GM12878 (cell line): ENCODE data around the gene JUND.

Source experiments
- BACH1 ChIP-seq: fragments of 450-650 bp; IDR thresholded peaks from 2 replicates; pipeline ENCODE4 v1.6.1; 2017; ENCODE audit warnings: mild to moderate bottlenecking, borderline replicate concordance
- EP300 ChIP-seq, 2 experiments: fragments of 150-350 bp in 1 of 2; IDR thresholded peaks; 2 replicates each; pipeline ENCODE4 v1.6.1; 2011 to 2012; ENCODE audit warnings: low read depth in 2 of 2, low read length in 2 of 2, borderline replicate concordance in 1 of 2, improper control_type of control experiment in 1 of 2, inconsistent platforms in 1 of 2; ENCODE audit not compliant: control insufficient read depth in 1 of 2
- EZH2 ChIP-seq: IDR thresholded peaks from 2 replicates; pipeline ENCODE4 v1.6.1; 2012; ENCODE audit warnings: low read depth, mild to moderate bottlenecking, control low read depth, inconsistent platforms, low read length, borderline replicate concordance; ENCODE audit not compliant: control insufficient read depth
- JUND ChIP-seq: IDR thresholded peaks from 2 replicates; pipeline ENCODE4 v1.6.1; 2012; ENCODE audit warnings: low read depth, mild to moderate bottlenecking, low read length, improper control_type of control experiment, moderate library complexity
- NFIC ChIP-seq: IDR thresholded peaks from 2 replicates; pipeline ENCODE4 v1.6.1; 2012; ENCODE audit warnings: low read depth, mild to moderate bottlenecking, inconsistent platforms, low read length, moderate library complexity
- POLR2A ChIP-seq: IDR thresholded peaks from 2 replicates; pipeline ENCODE4 v1.6.1; 2011; ENCODE audit warnings: low read depth, mild to moderate bottlenecking, low read length
- POLR2AphosphoS5 ChIP-seq: IDR thresholded peaks from 2 replicates; pipeline ENCODE4 v1.6.1; 2011; ENCODE audit warnings: mild to moderate bottlenecking, low read length, inconsistent platforms
- RAD21 ChIP-seq: IDR thresholded peaks from 2 replicates; pipeline ENCODE4 v1.6.1; 2011; ENCODE audit warnings: mild to moderate bottlenecking, low read depth, low read length, moderate library complexity; ENCODE audit not compliant: insufficient read depth
- SIN3A ChIP-seq: IDR thresholded peaks from 2 replicates; pipeline ENCODE4 v1.6.1; 2012; ENCODE audit warnings: low read depth, low read length, improper control_type of control experiment
- TAF1 ChIP-seq: IDR thresholded peaks from 2 replicates; pipeline ENCODE4 v1.6.1; 2011; ENCODE audit warnings: mild to moderate bottlenecking, low read depth, low read length, borderline replicate concordance
- ZNF384 ChIP-seq: IDR thresholded peaks from 2 replicates; pipeline ENCODE4 v1.6.1; 2012; ENCODE audit warnings: low read depth, mild to moderate bottlenecking, low read length, improper control_type of control experiment, borderline replicate concordance
- TF ChIP-seq, protein P1 (sequence below): fragments of 450-650 bp; IDR thresholded peaks from 2 replicates; pipeline ENCODE4 v1.6.1; 2016; ENCODE audit warnings: mild to moderate bottlenecking, moderate library complexity, borderline replicate concordance
- TF ChIP-seq, protein P2 (sequence below), 3 experiments: IDR thresholded peaks in 2 of 3; conservative IDR thresholded peaks in 1 of 3; 2 replicates each; pipeline ENCODE4 v1.5.1; 2011; ENCODE audit warnings: low read depth in 3 of 3, low read length in 3 of 3, mild to moderate bottlenecking in 3 of 3, control low read depth in 2 of 3, moderate library complexity in 2 of 3, inconsistent platforms in 1 of 3, mixed read lengths in 1 of 3; ENCODE audit not compliant: control insufficient read depth in 2 of 3, insufficient read depth in 1 of 3; ENCODE audit errors: extremely low read depth in 1 of 3
- TF ChIP-seq, protein P3 (sequence below): fragments of 450-650 bp; IDR thresholded peaks from 2 replicates; pipeline ENCODE4 v1.6.1; 2017; ENCODE audit warnings: mild to moderate bottlenecking, moderate library complexity

GRCh38 chr19:18262917-18263316 lies 18.5 kb downstream of the JUND start:
- TF ChIP-seq NFIC (no peak), POLR2A (no peak), BACH1 (no peak), EZH2 (no peak), POLR2AphosphoS5 (no peak), TAF1 (no peak), ZNF384 (no peak), JUND (no peak), EP300 (IDR thresholded peaks at IDR 0.05; ENCODE audit: borderline replicate concordance in 1 of 2, control insufficient read depth in 1 of 2, low read depth in 2 of 2, low read length in 2 of 2) (no peak), RAD21 (no peak), SIN3A (no peak)
- TF ChIP-seq, protein P1, sequence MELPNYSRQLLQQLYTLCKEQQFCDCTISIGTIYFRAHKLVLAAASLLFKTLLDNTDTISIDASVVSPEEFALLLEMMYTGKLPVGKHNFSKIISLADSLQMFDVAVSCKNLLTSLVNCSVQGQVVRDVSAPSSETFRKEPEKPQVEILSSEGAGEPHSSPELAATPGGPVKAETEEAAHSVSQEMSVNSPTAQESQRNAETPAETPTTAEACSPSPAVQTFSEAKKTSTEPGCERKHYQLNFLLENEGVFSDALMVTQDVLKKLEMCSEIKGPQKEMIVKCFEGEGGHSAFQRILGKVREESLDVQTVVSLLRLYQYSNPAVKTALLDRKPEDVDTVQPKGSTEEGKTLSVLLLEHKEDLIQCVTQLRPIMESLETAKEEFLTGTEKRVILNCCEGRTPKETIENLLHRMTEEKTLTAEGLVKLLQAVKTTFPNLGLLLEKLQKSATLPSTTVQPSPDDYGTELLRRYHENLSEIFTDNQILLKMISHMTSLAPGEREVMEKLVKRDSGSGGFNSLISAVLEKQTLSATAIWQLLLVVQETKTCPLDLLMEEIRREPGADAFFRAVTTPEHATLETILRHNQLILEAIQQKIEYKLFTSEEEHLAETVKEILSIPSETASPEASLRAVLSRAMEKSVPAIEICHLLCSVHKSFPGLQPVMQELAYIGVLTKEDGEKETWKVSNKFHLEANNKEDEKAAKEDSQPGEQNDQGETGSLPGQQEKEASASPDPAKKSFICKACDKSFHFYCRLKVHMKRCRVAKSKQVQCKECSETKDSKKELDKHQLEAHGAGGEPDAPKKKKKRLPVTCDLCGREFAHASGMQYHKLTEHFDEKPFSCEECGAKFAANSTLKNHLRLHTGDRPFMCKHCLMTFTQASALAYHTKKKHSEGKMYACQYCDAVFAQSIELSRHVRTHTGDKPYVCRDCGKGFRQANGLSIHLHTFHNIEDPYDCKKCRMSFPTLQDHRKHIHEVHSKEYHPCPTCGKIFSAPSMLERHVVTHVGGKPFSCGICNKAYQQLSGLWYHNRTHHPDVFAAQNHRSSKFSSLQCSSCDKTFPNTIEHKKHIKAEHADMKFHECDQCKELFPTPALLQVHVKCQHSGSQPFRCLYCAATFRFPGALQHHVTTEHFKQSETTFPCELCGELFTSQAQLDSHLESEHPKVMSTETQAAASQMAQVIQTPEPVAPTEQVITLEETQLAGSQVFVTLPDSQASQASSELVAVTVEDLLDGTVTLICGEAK, result no peak
- TF ChIP-seq, protein P2, sequence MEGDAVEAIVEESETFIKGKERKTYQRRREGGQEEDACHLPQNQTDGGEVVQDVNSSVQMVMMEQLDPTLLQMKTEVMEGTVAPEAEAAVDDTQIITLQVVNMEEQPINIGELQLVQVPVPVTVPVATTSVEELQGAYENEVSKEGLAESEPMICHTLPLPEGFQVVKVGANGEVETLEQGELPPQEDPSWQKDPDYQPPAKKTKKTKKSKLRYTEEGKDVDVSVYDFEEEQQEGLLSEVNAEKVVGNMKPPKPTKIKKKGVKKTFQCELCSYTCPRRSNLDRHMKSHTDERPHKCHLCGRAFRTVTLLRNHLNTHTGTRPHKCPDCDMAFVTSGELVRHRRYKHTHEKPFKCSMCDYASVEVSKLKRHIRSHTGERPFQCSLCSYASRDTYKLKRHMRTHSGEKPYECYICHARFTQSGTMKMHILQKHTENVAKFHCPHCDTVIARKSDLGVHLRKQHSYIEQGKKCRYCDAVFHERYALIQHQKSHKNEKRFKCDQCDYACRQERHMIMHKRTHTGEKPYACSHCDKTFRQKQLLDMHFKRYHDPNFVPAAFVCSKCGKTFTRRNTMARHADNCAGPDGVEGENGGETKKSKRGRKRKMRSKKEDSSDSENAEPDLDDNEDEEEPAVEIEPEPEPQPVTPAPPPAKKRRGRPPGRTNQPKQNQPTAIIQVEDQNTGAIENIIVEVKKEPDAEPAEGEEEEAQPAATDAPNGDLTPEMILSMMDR (IDR thresholded peaks at IDR 0.05 in 2 of 3, conservative IDR thresholded peaks at IDR 0.05 in 1 of 3; ENCODE audit: control insufficient read depth in 2 of 3, extremely low read depth in 1 of 3, insufficient read depth in 1 of 3, low read depth in 3 of 3, low read length in 3 of 3), result no peak
- TF ChIP-seq, protein P3, sequence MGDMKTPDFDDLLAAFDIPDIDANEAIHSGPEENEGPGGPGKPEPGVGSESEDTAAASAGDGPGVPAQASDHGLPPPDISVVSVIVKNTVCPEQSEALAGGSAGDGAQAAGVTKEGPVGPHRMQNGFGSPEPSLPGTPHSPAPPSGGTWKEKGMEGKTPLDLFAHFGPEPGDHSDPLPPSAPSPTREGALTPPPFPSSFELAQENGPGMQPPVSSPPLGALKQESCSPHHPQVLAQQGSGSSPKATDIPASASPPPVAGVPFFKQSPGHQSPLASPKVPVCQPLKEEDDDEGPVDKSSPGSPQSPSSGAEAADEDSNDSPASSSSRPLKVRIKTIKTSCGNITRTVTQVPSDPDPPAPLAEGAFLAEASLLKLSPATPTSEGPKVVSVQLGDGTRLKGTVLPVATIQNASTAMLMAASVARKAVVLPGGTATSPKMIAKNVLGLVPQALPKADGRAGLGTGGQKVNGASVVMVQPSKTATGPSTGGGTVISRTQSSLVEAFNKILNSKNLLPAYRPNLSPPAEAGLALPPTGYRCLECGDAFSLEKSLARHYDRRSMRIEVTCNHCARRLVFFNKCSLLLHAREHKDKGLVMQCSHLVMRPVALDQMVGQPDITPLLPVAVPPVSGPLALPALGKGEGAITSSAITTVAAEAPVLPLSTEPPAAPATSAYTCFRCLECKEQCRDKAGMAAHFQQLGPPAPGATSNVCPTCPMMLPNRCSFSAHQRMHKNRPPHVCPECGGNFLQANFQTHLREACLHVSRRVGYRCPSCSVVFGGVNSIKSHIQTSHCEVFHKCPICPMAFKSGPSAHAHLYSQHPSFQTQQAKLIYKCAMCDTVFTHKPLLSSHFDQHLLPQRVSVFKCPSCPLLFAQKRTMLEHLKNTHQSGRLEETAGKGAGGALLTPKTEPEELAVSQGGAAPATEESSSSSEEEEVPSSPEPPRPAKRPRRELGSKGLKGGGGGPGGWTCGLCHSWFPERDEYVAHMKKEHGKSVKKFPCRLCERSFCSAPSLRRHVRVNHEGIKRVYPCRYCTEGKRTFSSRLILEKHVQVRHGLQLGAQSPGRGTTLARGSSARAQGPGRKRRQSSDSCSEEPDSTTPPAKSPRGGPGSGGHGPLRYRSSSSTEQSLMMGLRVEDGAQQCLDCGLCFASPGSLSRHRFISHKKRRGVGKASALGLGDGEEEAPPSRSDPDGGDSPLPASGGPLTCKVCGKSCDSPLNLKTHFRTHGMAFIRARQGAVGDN, result no peak
